Adrenal gland (tissue), 12 donors: ENCODE measurements around the gene MROH8. TPM values are rescaled to one million over a fixed set of nuclear protein-coding genes. Genes with fewer than 3 reads are reported as not detected.

Source experiments
- DNase-seq, 7 donors: peaks; one replicate each; pipeline ENCODE4 v3.0.0-alpha.2; 2019 to 2020
- H3K27ac ChIP-seq, 5 donors: fragments of 200-600 bp; sonication (generic) in 4 of 5; 1 replicate in 3 of 5; 2 replicates in 2 of 5; pipeline versions ENCODE4 v1.5.1 to v1.8.0; 2016 to 2020; ENCODE audit warnings: mild to moderate bottlenecking in 1 of 5
- H3K27me3 ChIP-seq: fragments of 200-600 bp; 2 replicates; pipeline ENCODE4 v1.8.0; 2021
- H3K36me3 ChIP-seq, 2 donors: fragments of 200-600 bp; replicated peaks in 1 of 2; 1 replicate in 1 of 2; 2 replicates in 1 of 2; pipeline versions ENCODE4 v1.5.1 to v1.8.0; 2018 to 2022
- H3K4me1 ChIP-seq, 2 donors: fragments of 200-600 bp; replicated peaks in 1 of 2; 1 replicate in 1 of 2; 2 replicates in 1 of 2; pipeline versions ENCODE4 v1.5.1 to v1.8.0; 2018 to 2021
- H3K4me3 ChIP-seq, 4 donors: fragments of 200-600 bp; sonication (generic) in 3 of 4; one replicate each; pipeline ENCODE4 v1.5.1; 2016 to 2018
- H3K9me3 ChIP-seq, 3 donors: fragments of 200-600 bp; sonication (generic) in 1 of 3; replicated peaks in 1 of 3; 1 replicate in 2 of 3; 2 replicates in 1 of 3; pipeline versions ENCODE4 v1.5.1 to v1.8.0; 2016 to 2021
- CTCF ChIP-seq, 6 experiments: fragments of 450-650 bp in 4 of 6; fragments of 200-600 bp in 2 of 6; sonication (generic) in 1 of 6; IDR thresholded peaks; 1 replicate in 5 of 6; 2 replicates in 1 of 6; pipeline versions ENCODE4 v1.5.1 to v1.8.0; 2016 to 2021; ENCODE audit warnings: antibody characterized with exemption in 6 of 6, mild to moderate bottlenecking in 2 of 6, moderate library complexity in 1 of 6
- POLR2A ChIP-seq, 2 donors: fragments of 450-650 bp; IDR thresholded peaks; one replicate each; pipeline ENCODE4 v1.6.1; 2017; ENCODE audit warnings: antibody characterized with exemption in 2 of 2, mild to moderate bottlenecking in 2 of 2, moderate library complexity in 1 of 2
- WGBS, 4 donors: extraction: QIAGEN DNeasy Blood & Tissue Kit in 2 of 4; methylation state at CpG; one replicate each; pipeline versions ENCODE4 v1.1.5 to v1.1.7; 2013 to 2017; 5-methylcytosine and 5-hydroxymethylcytosine counted together
- intact Hi-C, 2 donors: fragments of 100-400 bp; cut with DNase I; formaldehyde crosslinking; loops; one replicate each; pipeline versions ENCODE4 v1.14.1 to v1.15.0; 2022 to 2023
- polyA plus RNA-seq, 3 donors: library from polyadenylated mRNA; stranded (reverse); fragments of 200-250 nt in 2 of 3; fragments of 350-450 nt in 1 of 3; fragmentation: Illumina TruSeq in 1 of 3; extraction: RNeasy Lipid Tissue Mini Kit (QIAGEN cat#74804) in 1 of 3; gene quantifications; one replicate each; pipeline ENCODE4 v1.2.3, GENCODE V29; 2013 to 2014
- total RNA-seq, 9 donors: library from RNA; depleted of rRNA in 4 of 9; stranded (reverse); fragments of >200 nt in 4 of 9; fragments of 120-200 nt in 1 of 9; fragmentation: NEBNext Ultra II Directional in 1 of 9; extraction: Animal tissue kit (Norgen Biotek cat#: 25700) in 1 of 9; gene quantifications; one replicate each; pipeline versions ENCODE4 v1.1.0 to v1.2.4, GENCODE V29; 2013 to 2023
- donor health status: healthy with polysubstance abuse.
- donor health status: Bipolar disorder and iron deficiency.
- donor health status: DM: yes; HTN: yes; CAD: no.
- donor health status: DM: no; HTN: no; CAD: no.
- donor health status: DM: no; HTN: no; CAD: no.
- donor health status: DM: yes; HTN: yes; CAD: no.

The MROH8 gene
- total and polyA plus RNA-seq, 12 donors, result 1.3 to 13.8 (median 3.8) TPM

DNA sequence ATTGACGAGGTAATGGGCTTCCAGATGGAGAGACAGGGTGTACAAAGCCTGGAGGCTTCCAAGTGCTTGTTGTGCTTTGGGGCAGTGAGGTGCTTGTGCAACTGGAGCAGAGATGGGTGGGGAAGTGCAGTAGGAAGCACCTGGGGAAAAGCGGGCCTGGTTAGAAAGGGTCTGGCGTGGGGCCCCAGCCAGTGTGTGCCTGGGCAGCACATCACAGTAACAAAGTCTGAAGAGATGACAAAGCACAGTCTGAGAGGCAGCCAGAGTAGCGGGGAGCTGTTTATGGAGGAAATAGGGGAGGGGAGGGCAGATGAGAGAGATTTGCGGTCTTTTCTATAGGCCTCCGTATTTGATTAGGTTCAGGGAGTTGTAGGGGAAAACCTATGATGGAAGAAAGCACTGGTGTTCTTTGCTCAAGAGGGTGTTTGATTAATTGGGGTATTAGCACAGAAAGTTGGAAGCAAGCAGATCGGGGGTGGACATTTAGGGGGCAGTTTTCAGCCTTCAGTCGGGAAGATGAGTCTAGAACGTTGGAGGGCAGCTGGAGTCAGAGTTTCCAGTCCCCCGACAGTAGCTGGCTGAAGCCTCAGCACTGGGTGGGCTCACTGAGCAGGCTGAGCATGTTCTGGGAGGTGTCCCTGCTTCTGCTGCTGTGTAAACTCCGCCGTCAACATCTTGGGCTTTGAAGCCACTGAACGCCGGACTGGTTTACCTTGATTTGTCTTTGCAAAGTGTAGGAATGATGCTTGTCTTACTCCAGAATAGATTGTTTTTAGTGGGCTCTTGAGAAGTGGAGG, 15.5 kb upstream of the MROH8 start:
- peak in 1 of 7 donors; percentile 45 for DNase-seq
- Histone ChIP-seq H3K9me3 (no peaks in the 10 kb centered on the region), H3K27me3 (no peaks in the 10 kb centered on the region), H3K4me3 (no peak overlapping the region), H3K27ac (no peak overlapping the region), H3K36me3 (peaks cover 0 to 18% of the 10 kb centered on the region in 2 donors), H3K4me1 (peaks cover 0 to 25% of the 10 kb centered on the region in 2 donors)
- TF ChIP-seq POLR2A (IDR thresholded peaks at IDR 0.05) (no peak), CTCF (IDR thresholded peaks at IDR 0.05) (no peak)
- intact Hi-C loops, result loop anchor here (5.0 to 10.0 kb wide), 4 partner anchors 190 to 342 kb away; no protein-coding TSS in a partner anchor
- 61 to 73% (median 66%) methylated on average over 14 of the region's 14 CpGs for WGBS, 4 donors

DNA sequence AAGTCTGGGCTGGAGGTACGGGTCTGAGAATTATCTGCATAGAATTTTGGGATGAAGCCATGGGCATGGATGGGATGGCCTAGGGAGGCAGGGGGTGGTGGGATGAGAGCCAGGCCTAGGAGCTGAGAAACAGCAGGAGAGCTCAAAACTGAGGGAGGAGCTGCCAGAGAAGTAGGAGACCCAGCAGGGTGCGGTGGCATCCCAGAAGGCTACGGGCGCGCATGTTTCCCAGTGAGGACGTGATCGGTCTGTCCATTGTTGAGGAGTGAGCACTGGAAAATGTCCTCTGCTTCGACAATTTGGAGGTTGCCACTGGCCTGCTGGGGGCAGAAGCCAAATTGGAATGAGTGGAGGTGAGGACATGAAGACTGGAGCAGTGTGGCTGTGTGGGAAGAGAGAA, 14.5 kb upstream of the MROH8 start:
- TF ChIP-seq CTCF (IDR thresholded peaks at IDR 0.05) (no peak), POLR2A (IDR thresholded peaks at IDR 0.05) (no peak)
- peaks cover 0 to 31% of the 10 kb centered on the region in 2 donors for H3K4me1 ChIP-seq
- H3K36me3 ChIP-seq, result peaks cover 0 to 9% of the 10 kb centered on the region in 2 donors
- H3K4me3 ChIP-seq, result no peak overlapping the region
- DNase-seq, result peak in 1 of 7 donors; percentile 41
- 93 to 95% (median 94%) methylated on average over 8 of the region's 8 CpGs for WGBS, 4 donors
- H3K9me3 ChIP-seq, result no peaks in the 10 kb centered on the region
- intact Hi-C loops, result loop anchor here (10.0 kb wide), 2 partner anchors 191 to 201 kb away; no protein-coding TSS in a partner anchor
- H3K27me3 ChIP-seq, result no peaks in the 10 kb centered on the region
- no peak overlapping the region for H3K27ac ChIP-seq

DNA sequence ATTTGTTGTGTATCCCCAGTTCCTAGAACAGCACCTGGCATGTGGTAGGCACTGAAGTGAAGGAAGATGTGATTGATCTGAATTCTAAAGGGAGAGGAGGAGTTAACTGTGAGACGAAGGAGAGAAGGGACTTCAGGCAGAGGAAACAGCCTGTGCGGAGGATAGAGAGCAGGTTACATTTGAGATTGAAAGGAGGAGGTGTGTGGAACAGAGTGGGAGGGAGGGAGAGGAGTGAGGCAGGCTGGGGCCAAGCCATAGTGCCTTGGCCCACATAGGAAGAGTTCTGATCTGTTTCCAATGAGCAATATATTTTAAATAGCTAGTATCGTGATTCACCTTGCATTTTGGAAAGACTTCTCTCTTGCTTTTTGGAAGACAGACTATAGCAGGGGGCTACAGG, 13.9 kb upstream of the MROH8 start:
- 70 to 76% (median 73%) methylated on average over 3 of the region's 3 CpGs for WGBS, 4 donors
- peaks cover 0 to 31% of the 10 kb centered on the region in 2 donors for H3K4me1 ChIP-seq
- H3K27me3 ChIP-seq, result no peaks in the 10 kb centered on the region
- H3K36me3 ChIP-seq, result peaks cover 0 to 11% of the 10 kb centered on the region in 2 donors
- DNase-seq, result peak in 1 of 7 donors; percentile 15
- TF ChIP-seq POLR2A (IDR thresholded peaks at IDR 0.05), result no peak
- no peak for TF ChIP-seq CTCF (IDR thresholded peaks at IDR 0.05)
- H3K9me3 ChIP-seq, result no peaks in the 10 kb centered on the region
- intact Hi-C loops, result loop anchor here (10.0 kb wide), 2 partner anchors 192 to 202 kb away; no protein-coding TSS in a partner anchor
- H3K27ac ChIP-seq, result no peak overlapping the region
- no peak overlapping the region for H3K4me3 ChIP-seq

GRCh38 chr20:37192137-37192854, 12.9 kb upstream of the MROH8 start:
- peak; percentile 87 to 96 (median 91) for DNase-seq
- intact Hi-C loops, result loop anchor here (10.0 kb wide), 2 partner anchors 193 to 203 kb away; no protein-coding TSS in a partner anchor
- H3K9me3 ChIP-seq, result no peaks in the 10 kb centered on the region
- WGBS, 4 donors, result 34 to 38% (median 36%) methylated on average over 4 to 5 of the region's 5 CpGs
- no peak overlapping the region for H3K27ac ChIP-seq
- no peak overlapping the region for H3K4me3 ChIP-seq
- no peak for TF ChIP-seq POLR2A (IDR thresholded peaks at IDR 0.05)
- peak; percentile 82 to 94 (median 83) for TF ChIP-seq CTCF (IDR thresholded peaks at IDR 0.05)
- no peaks in the 10 kb centered on the region for H3K27me3 ChIP-seq
- peaks cover 0 to 31% of the 10 kb centered on the region in 2 donors for H3K4me1 ChIP-seq
- H3K36me3 ChIP-seq, result peaks cover 0 to 11% of the 10 kb centered on the region in 2 donors
